H1 (cell line): Measurements from ENCODE around the gene IPO9. TPM values are rescaled to one million over a fixed set of nuclear protein-coding genes. Genes with fewer than 3 reads are reported as not detected.

ENCODE experiments used
- ASH2L ChIP-seq: fragments of 200-600, 300-600 bp; sonication (generic); IDR thresholded peaks from one replicate; pipeline ENCODE4 v1.7.1; 2017; ENCODE audit warnings: low read length
- CHD2 ChIP-seq: IDR thresholded peaks from 2 replicates; pipeline ENCODE4 v1.6.1; 2012; ENCODE audit warnings: low read length, improper control_type of control experiment
- GTF2F1 ChIP-seq: IDR thresholded peaks from 2 replicates; pipeline ENCODE4 v1.6.1; 2012; ENCODE audit warnings: low read depth, low read length, improper control_type of control experiment, borderline replicate concordance
- JUND ChIP-seq: IDR thresholded peaks from 2 replicates; pipeline ENCODE4 v1.6.1; 2011; ENCODE audit warnings: mild to moderate bottlenecking, improper control_type of control experiment, low read length
- NRF1 ChIP-seq: IDR thresholded peaks from 2 replicates; pipeline ENCODE4 v1.6.1; 2011; ENCODE audit warnings: mild to moderate bottlenecking, low read depth, low read length, improper control_type of control experiment
- SP4 ChIP-seq: IDR thresholded peaks from 2 replicates; pipeline ENCODE4 v1.6.1; 2012; ENCODE audit warnings: low read length, inconsistent platforms
- polyA plus RNA-seq, 7 experiments: library from polyadenylated mRNA; depleted of rRNA in 3 of 7; stranded (reverse) in 5 of 7; unstranded in 2 of 7; fragments of >200 nt in 5 of 7; fragments of 200-250 nt in 2 of 7; gene quantifications; 1 replicate in 5 of 7; 2 replicates in 1 of 7; 4 replicates in 1 of 7; pipeline versions ENCODE4 v1.2.1 to v1.2.3, GENCODE V29; 2011 to 2013; ENCODE audit warnings: missing spikeins in 2 of 7, mixed read lengths in 2 of 7
- total RNA-seq: library from RNA; stranded (reverse); fragmentation: NEBNext Ultra II Directional; extraction: Animal tissue kit (Norgen Biotek cat#: 25700); gene quantifications from 2 replicates; pipeline ENCODE4 v1.2.1, GENCODE V29; 2021

IPO9 gene
- total and polyA plus RNA-seq, 2 of the 8 experiments (the other 6 are each of a cell fraction or from before 2014, with no cell fraction given) = 61.0 to 122 TPM

- no peak for TF ChIP-seq GTF2F1
- no peak for TF ChIP-seq ASH2L
- no peak for TF ChIP-seq CHD2
- TF ChIP-seq JUND = no peak
- no peak for TF ChIP-seq NRF1
- no peak for TF ChIP-seq SP4
These were observed 33.9 kb upstream of the IPO9 start (continued) for GRCh38 chr1:201795066-201795465.
